HepG2 (cell line): ENCODE data around the gene PAQR3.

Source experiments
- ATF1 ChIP-seq: IDR thresholded peaks from 2 replicates; pipeline ENCODE4 v1.6.1; 2016; ENCODE audit warnings: mild to moderate bottlenecking, control low read depth
- IKZF1 ChIP-seq: fragments of 450-650 bp; IDR thresholded peaks from 2 replicates; pipeline ENCODE4 v1.7.1; 2016
- NR1H2 ChIP-seq: sonication (generic); formaldehyde crosslinking; IDR thresholded peaks from 2 replicates; pipeline ENCODE4 v1.8.1; 2022; ENCODE audit warnings: low read depth, missing genetic modification reagents, borderline replicate concordance
- ZKSCAN1 ChIP-seq: fragments of 150-350 bp; IDR thresholded peaks from 2 replicates; pipeline ENCODE4 v1.6.1; 2014; ENCODE audit warnings: low read length
- ZNF747 ChIP-seq: sonication (generic); formaldehyde crosslinking; IDR thresholded peaks from 2 replicates; pipeline ENCODE4 v1.8.1; 2023; ENCODE audit warnings: missing genetic modification reagents, mild to moderate bottlenecking, borderline replicate concordance
- ZZZ3 ChIP-seq: sonication (generic); formaldehyde crosslinking; IDR thresholded peaks from 2 replicates; pipeline ENCODE4 v1.4.0; 2020; ENCODE audit warnings: missing genetic modification reagents, mild to moderate bottlenecking, borderline replicate concordance
- TF ChIP-seq, protein P1 (sequence below): sonication (generic); formaldehyde crosslinking; IDR thresholded peaks from 2 replicates; pipeline ENCODE4 v1.5.0; 2020; ENCODE audit warnings: mild to moderate bottlenecking, missing genetic modification reagents, moderate library complexity
- TF ChIP-seq, protein P2 (sequence below): sonication (generic); formaldehyde crosslinking; IDR thresholded peaks from 2 replicates; pipeline ENCODE4 v1.5.1; 2020; ENCODE audit warnings: missing genetic modification reagents, mild to moderate bottlenecking, borderline replicate concordance
- TF ChIP-seq, protein P3 (sequence below): IDR thresholded peaks from 2 replicates; pipeline ENCODE4 v1.6.1; 2016; ENCODE audit warnings: low read depth, borderline replicate concordance
- TF ChIP-seq, protein P4 (sequence below): IDR thresholded peaks from 2 replicates; pipeline ENCODE4 v1.6.1; 2012; ENCODE audit warnings: low read length, improper control_type of control experiment

DNA sequence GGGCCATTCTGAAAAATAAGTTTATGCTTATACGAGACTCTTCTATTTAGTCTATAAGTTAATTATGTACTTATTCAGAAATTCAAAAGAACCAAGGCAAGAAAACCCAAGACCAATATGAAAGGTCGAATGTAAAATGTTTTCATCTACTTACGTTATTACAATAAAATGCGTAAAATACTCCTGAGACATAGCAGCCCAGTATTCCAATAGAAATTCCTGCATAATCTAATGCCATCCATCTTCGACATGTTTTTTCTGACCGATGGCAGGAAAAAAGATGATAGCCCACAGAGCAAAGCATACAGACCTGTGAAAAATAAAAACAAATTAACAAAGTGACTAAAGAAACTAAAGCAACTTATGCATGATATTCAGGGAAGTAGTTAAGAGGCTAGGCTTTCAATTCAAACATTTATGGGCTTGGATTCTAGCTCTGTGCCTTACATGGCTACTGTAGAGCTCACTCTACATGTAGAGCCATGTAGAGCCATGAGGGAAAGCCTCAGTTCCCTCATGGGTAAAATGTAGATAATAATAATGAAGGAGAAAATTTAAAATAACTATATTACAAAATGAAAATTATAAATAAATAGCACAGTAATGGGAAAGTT, 9.1 kb downstream of the PAQR3 start:
- TF ChIP-seq IKZF1 (no peak), ZNF747 (CRISPR knock-in tag) (no peak), NR1H2 (CRISPR knock-in tag) (no peak), ATF1 (CRISPR knock-in tag) (no peak), ZKSCAN1 (no peak), ZZZ3 (CRISPR knock-in tag) (no peak)
- TF ChIP-seq, protein P1, sequence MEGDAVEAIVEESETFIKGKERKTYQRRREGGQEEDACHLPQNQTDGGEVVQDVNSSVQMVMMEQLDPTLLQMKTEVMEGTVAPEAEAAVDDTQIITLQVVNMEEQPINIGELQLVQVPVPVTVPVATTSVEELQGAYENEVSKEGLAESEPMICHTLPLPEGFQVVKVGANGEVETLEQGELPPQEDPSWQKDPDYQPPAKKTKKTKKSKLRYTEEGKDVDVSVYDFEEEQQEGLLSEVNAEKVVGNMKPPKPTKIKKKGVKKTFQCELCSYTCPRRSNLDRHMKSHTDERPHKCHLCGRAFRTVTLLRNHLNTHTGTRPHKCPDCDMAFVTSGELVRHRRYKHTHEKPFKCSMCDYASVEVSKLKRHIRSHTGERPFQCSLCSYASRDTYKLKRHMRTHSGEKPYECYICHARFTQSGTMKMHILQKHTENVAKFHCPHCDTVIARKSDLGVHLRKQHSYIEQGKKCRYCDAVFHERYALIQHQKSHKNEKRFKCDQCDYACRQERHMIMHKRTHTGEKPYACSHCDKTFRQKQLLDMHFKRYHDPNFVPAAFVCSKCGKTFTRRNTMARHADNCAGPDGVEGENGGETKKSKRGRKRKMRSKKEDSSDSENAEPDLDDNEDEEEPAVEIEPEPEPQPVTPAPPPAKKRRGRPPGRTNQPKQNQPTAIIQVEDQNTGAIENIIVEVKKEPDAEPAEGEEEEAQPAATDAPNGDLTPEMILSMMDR (CRISPR knock-in tag): no peak
- TF ChIP-seq, protein P2, sequence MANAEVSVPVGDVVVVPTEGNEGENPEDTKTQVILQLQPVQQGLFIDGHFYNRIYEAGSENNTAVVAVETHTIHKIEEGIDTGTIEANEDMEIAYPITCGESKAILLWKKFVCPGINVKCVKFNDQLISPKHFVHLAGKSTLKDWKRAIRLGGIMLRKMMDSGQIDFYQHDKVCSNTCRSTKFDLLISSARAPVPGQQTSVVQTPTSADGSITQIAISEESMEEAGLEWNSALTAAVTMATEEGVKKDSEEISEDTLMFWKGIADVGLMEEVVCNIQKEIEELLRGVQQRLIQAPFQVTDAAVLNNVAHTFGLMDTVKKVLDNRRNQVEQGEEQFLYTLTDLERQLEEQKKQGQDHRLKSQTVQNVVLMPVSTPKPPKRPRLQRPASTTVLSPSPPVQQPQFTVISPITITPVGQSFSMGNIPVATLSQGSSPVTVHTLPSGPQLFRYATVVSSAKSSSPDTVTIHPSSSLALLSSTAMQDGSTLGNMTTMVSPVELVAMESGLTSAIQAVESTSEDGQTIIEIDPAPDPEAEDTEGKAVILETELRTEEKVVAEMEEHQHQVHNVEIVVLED (CRISPR knock-in tag): no peak
- TF ChIP-seq, protein P3, sequence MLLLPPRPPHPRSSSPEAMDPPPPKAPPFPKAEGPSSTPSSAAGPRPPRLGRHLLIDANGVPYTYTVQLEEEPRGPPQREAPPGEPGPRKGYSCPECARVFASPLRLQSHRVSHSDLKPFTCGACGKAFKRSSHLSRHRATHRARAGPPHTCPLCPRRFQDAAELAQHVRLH (CRISPR knock-in tag): no peak
- TF ChIP-seq, protein P4, sequence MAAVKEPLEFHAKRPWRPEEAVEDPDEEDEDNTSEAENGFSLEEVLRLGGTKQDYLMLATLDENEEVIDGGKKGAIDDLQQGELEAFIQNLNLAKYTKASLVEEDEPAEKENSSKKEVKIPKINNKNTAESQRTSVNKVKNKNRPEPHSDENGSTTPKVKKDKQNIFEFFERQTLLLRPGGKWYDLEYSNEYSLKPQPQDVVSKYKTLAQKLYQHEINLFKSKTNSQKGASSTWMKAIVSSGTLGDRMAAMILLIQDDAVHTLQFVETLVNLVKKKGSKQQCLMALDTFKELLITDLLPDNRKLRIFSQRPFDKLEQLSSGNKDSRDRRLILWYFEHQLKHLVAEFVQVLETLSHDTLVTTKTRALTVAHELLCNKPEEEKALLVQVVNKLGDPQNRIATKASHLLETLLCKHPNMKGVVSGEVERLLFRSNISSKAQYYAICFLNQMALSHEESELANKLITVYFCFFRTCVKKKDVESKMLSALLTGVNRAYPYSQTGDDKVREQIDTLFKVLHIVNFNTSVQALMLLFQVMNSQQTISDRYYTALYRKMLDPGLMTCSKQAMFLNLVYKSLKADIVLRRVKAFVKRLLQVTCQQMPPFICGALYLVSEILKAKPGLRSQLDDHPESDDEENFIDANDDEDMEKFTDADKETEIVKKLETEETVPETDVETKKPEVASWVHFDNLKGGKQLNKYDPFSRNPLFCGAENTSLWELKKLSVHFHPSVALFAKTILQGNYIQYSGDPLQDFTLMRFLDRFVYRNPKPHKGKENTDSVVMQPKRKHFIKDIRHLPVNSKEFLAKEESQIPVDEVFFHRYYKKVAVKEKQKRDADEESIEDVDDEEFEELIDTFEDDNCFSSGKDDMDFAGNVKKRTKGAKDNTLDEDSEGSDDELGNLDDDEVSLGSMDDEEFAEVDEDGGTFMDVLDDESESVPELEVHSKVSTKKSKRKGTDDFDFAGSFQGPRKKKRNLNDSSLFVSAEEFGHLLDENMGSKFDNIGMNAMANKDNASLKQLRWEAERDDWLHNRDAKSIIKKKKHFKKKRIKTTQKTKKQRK: no peak
